ENCODE measurements around the gene ATG4D.

Gene ATG4D

DNA sequence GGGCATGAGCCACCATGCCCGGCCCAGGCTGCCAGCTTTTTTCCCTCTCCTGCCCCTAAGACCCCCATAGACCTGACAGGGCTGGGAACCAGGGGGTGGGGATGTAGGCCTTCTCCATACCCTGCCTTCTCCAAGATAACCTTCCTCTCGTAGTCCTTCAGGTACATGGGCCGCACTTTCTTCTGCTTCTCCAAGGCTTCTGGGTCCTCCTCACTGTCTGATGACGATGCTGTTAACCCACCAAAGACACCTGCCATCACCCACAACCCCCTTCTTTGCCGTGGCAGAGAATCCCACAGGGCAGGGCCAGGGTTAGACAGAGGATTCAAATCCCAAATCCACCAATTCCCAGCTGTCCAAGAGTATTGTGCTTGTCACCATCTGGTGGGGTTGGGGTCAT is 18.9 kb downstream of the ATG4D start:
- POLR2A ChIA-PET = interaction anchor here (0.7 kb wide), 1 partner anchor 49 kb away, joined by 5 read pairs; no protein-coding TSS in a partner anchor
- CTCF ChIA-PET = interaction anchor here (0.8 to 1.6 kb wide), 4 partner anchors 10 to 137 kb away, joined by 3 read pairs; no protein-coding TSS in a partner anchor
- no peak for DNase-seq (ENCODE audit: extremely low spot score)
- TF ChIP-seq, protein P1, sequence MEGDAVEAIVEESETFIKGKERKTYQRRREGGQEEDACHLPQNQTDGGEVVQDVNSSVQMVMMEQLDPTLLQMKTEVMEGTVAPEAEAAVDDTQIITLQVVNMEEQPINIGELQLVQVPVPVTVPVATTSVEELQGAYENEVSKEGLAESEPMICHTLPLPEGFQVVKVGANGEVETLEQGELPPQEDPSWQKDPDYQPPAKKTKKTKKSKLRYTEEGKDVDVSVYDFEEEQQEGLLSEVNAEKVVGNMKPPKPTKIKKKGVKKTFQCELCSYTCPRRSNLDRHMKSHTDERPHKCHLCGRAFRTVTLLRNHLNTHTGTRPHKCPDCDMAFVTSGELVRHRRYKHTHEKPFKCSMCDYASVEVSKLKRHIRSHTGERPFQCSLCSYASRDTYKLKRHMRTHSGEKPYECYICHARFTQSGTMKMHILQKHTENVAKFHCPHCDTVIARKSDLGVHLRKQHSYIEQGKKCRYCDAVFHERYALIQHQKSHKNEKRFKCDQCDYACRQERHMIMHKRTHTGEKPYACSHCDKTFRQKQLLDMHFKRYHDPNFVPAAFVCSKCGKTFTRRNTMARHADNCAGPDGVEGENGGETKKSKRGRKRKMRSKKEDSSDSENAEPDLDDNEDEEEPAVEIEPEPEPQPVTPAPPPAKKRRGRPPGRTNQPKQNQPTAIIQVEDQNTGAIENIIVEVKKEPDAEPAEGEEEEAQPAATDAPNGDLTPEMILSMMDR (IDR thresholded peaks at IDR 0.05; ENCODE audit: control extremely low read depth, extremely low read depth, low read depth, missing control alignments) = no peak

DNA sequence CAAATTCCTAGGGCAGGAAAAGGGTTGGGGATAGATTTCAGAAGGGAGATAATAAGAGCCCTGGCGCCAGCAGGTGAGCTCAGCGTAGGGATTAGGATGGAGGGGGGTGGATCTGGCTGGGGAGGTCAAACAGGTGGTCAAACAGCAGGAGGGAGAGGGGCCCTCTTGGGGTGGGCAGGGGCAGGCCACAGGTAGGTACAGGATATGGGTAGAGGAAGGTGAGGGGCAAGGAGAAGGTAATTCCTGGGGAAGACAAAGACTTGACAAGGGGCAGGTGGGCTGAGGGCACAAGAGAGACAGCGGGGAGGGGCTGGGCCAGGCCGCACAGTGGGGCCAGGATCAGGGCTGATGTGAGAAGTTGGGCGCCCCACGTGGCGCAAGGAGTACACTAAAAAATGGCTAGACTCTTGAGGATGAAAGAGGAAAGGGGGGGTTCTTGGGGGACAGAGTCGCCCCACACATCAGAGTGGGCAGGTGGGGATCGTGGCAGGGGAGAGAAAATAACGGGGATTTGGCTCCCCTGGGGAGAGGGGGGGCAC is 21.4 kb downstream of the ATG4D start:
- ChIA-PET CTCF (no interaction called here), POLR2A (no interaction called here)
- DNase-seq (ENCODE audit: extremely low spot score) = peak; percentile 78
- TF ChIP-seq, protein P1 (IDR thresholded peaks at IDR 0.05; ENCODE audit: control extremely low read depth, extremely low read depth, low read depth, missing control alignments) = peak; percentile 51

DNA sequence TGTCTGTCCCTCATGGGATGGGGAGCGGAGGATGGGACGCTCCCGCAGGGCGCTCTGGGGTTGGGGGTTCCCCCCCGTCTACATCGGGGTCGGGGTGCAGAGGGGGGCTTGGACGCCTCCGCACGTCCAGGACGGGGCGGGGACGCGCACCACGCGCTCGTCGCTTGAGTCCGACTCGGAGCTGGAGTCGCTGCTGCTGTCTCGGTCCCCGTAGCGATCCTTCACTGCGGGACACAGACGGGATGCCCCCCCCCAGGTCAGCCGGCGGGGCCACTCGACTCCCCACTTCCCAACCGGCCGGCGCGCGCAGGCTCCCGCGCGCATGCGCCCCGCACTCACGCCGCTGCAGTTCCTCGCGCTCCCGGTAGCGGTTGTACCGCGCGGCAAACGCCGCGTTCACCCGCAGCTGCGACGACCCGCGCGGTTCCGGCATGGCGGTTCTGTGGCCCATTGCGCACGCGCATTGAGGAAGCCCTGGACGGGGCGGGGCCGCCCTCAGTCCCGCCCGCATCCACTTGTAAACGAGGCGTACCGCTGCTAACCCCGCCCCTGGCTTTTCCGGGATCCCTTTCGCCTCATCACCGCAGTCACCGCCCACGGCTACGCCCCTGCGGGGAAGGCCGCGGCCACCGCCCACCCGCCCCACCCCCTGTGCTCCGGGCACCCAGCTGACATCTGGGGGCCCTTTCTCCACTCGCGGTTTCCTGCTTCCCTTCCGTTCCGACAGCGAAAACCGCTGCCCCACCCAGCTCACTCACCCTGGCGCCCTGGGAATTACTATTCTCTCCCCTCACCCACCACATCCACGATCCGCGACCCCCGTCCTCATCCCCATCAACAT is 22.1 kb downstream of the ATG4D start, which contains the start of gene KRI1:
KRI1 (minus strand) TSS at position 444 of the 841 bp plus-strand sequence; CDS start at position 433, 11 bp downstream.
- POLR2A ChIA-PET = interaction anchor here (0.7 kb wide), 1 partner anchor 817 kb away, joined by 4 read pairs; no protein-coding TSS in a partner anchor
- TF ChIP-seq, protein P1 (IDR thresholded peaks at IDR 0.05; ENCODE audit: control extremely low read depth, extremely low read depth, low read depth, missing control alignments) = no peak
- DNase-seq (ENCODE audit: extremely low spot score) = peak; percentile 98
- CTCF ChIA-PET = interaction anchor here (1.0 to 5.6 kb wide), 3 partner anchors 15 to 78 kb away, joined by 5 to 46 read pairs (median 11); no protein-coding TSS in a partner anchor

DNA sequence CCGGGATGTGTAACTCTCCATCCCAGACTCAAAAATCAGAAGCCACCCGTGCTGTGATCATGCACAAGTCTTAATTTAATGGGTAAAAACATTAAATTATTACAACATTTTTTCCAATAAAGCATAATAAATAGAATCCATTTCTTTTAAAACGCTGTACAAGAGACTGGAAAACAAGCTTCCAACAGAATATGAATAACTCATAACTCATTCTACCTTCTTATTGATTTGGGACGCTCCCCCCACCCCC is 22.6 kb downstream of the ATG4D start:
- ChIA-PET CTCF (interaction anchor here (0.9 to 5.6 kb wide), 4 partner anchors 15 to 78 kb away, joined by 3 to 46 read pairs (median 8); no protein-coding TSS in a partner anchor), POLR2A (no interaction called here)
- TF ChIP-seq, protein P1 (IDR thresholded peaks at IDR 0.05; ENCODE audit: control extremely low read depth, extremely low read depth, low read depth, missing control alignments) = no peak
- DNase-seq (ENCODE audit: extremely low spot score) = no peak

DNA sequence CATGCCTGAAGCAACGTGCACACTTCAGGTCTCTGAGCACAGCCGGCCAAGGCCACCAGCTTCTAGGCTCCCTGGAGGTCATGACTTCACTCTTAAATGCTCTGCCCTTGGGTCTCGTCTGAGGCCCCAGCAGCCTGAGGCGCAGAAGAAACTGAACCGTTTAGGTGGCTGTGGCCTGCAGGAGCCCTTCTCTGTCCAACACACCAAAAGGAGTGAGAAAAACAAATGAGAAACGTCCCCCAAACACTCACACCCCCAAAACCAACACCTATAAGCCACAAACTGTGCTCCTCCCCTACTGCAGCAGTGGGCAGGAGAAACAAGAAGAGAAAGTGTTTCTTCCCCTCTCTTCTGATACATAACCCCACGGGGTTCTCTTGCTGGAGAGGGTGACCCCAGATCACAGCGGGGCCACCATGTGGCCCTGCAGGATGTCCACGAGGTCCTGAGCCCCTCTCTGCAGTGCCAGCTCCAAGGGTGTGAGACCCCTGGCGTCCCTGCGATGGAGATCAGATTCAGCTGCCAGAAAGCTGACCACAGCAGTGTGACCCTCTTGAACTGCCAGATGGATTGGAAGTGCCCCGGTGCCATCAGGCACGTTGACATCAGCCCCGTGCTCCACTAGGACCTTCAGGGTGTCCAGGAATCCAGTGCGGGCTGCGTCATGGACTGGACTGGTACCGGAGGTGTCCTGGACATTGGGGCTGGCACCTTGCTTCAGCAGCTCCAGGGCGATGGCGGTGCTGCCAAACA is 23.1 kb downstream of the ATG4D start:
- DNase-seq (ENCODE audit: extremely low spot score) = peak; percentile 77
- CTCF ChIA-PET = interaction anchor here (0.9 to 5.6 kb wide), 9 partner anchors 10 to 297 kb away, joined by 3 to 46 read pairs (median 5); no protein-coding TSS in a partner anchor
- POLR2A ChIA-PET = interaction anchor here (0.6 kb wide), 1 partner anchor 167 kb away, joined by 5 read pairs; no protein-coding TSS in a partner anchor
- TF ChIP-seq, protein P1 (IDR thresholded peaks at IDR 0.05; ENCODE audit: control extremely low read depth, extremely low read depth, low read depth, missing control alignments) = no peak

DNA sequence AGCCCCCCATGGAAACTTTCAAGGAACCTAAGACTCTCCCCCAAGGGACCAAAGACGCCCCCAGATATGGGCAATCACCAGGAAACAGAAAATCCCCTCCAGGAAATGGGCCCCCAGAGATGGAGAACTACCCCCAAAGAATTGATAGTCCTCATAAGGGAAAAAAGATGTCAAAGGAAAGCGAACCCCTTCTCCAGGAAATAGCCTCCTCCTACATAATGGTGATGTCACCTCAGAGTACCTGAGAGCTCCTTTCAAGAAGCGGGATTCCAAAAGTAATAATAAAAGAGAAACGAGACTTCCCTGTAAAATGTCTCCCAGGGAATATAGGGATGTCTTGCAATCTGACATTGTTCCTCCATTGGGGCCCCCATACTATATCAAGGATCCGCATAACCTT is 24.0 kb downstream of the ATG4D start:
- POLR2A ChIA-PET = no interaction called here
- DNase-seq (ENCODE audit: extremely low spot score) = no peak
- CTCF ChIA-PET = interaction anchor here (0.9 to 5.6 kb wide), 10 partner anchors 9 to 296 kb away, joined by 3 to 46 read pairs (median 4); partner anchors contain the start of gene DNM2
- TF ChIP-seq, protein P1 (IDR thresholded peaks at IDR 0.05; ENCODE audit: control extremely low read depth, extremely low read depth, low read depth, missing control alignments) = no peak

Measured in GM10248 (cell line).